Stimulated activated naive CD8-positive, alpha-beta T cell treated with anti-CD3 and anti-CD28 coated beads, Interleukin-15, Interleukin-2, amounts not matched to agents 100 U/mL and 50 U/mL, for 24 hours (primary cell): Measurements from ENCODE around the gene MAD1L1.

ENCODE experiments used
- ATAC-seq: fragments of 150-1000 bp; cut with Tn5 transposase; one replicate; pipeline ENCODE4 v1.10.0; 2021
- DNase-seq: peaks from one replicate; pipeline ENCODE4 v3.0.0; 2021

Gene MAD1L1

GRCh38 chr7:1815051-1815481 is 417.7 kb downstream of the MAD1L1 start:
- DNase-seq (no peak), ATAC-seq (no peak)

- no peak for ATAC-seq
- no peak for DNase-seq
Measured at GRCh38 chr7:1814089-1814811, 418.5 kb downstream of the MAD1L1 start.

- DNase-seq (no peak), ATAC-seq (no peak)
Measured at GRCh38 chr7:1813394-1814088, 419.2 kb downstream of the MAD1L1 start.

- DNase-seq (no peak), ATAC-seq (peak; percentile 38)
Measured at GRCh38 chr7:1812509-1813393, 420.0 kb downstream of the MAD1L1 start.

- ATAC-seq: no peak
- DNase-seq: no peak
Measured at GRCh38 chr7:1811850-1812508, 420.8 kb downstream of the MAD1L1 start.

GRCh38 chr7:1810961-1811849 is 421.5 kb downstream of the MAD1L1 start:
- ATAC-seq: no peak
- no peak for DNase-seq

GRCh38 chr7:1810521-1810920 is 422.2 kb downstream of the MAD1L1 start:
- DNase-seq (no peak), ATAC-seq (no peak)

GRCh38 chr7:1809601-1810258 is 423.0 kb downstream of the MAD1L1 start:
- DNase-seq (no peak), ATAC-seq (no peak)

GRCh38 chr7:1809070-1809469 is 423.7 kb downstream of the MAD1L1 start:
- DNase-seq (no peak), ATAC-seq (no peak)

- ATAC-seq: no peak
- DNase-seq: no peak
Measured at GRCh38 chr7:1807821-1808600, 424.7 kb downstream of the MAD1L1 start.

GRCh38 chr7:1806354-1806753 is 426.4 kb downstream of the MAD1L1 start:
- DNase-seq: no peak
- ATAC-seq: no peak

- ATAC-seq: no peak
- no peak for DNase-seq
Measured at GRCh38 chr7:1804310-1804709, 428.4 kb downstream of the MAD1L1 start.

- ATAC-seq (no peak), DNase-seq (no peak)
Measured at GRCh38 chr7:1802899-1803298, 429.8 kb downstream of the MAD1L1 start.

- ATAC-seq (no peak), DNase-seq (no peak)
Measured at GRCh38 chr7:1800902-1801301, 431.8 kb downstream of the MAD1L1 start.

GRCh38 chr7:1798191-1798590 is 434.6 kb downstream of the MAD1L1 start:
- ATAC-seq (no peak), DNase-seq (no peak)

- DNase-seq (no peak), ATAC-seq (no peak)
Measured at GRCh38 chr7:1794888-1795542, 437.7 kb downstream of the MAD1L1 start.

GRCh38 chr7:1787681-1788235 is 445.0 kb downstream of the MAD1L1 start:
- no peak for DNase-seq
- no peak for ATAC-seq

GRCh38 chr7:1787241-1787640 is 445.5 kb downstream of the MAD1L1 start:
- DNase-seq (no peak), ATAC-seq (no peak)

- ATAC-seq (no peak), DNase-seq (no peak)
Measured at GRCh38 chr7:1785839-1786238, 446.9 kb downstream of the MAD1L1 start.
